Endothelial cell of umbilical vein (primary cell): ENCODE measurements around the gene ARHGAP28.

Source experiments
- CTCF ChIP-seq, 2 donors: IDR thresholded peaks; 1 replicate in 1 of 2; 2 replicates in 1 of 2; pipeline ENCODE4 v1.5.1; 2011; ENCODE audit warnings: low read length in 2 of 2, mild to moderate bottlenecking in 2 of 2, moderate library complexity in 2 of 2, control low read depth in 1 of 2, inconsistent platforms in 1 of 2, low read depth in 1 of 2; ENCODE audit not compliant: insufficient read depth in 1 of 2; ENCODE audit errors: extremely low read depth in 1 of 2
- POLR2A ChIP-seq: IDR thresholded peaks from 2 replicates; pipeline ENCODE4 v1.6.1; 2012; ENCODE audit warnings: low read depth, mild to moderate bottlenecking, control low read depth, low read length
- POLR2AphosphoS5 ChIP-seq: IDR thresholded peaks from 2 replicates; pipeline ENCODE4 v1.6.1; 2012; ENCODE audit warnings: low read depth, mild to moderate bottlenecking, control low read depth, low read length, moderate library complexity; ENCODE audit not compliant: insufficient read depth

DNA sequence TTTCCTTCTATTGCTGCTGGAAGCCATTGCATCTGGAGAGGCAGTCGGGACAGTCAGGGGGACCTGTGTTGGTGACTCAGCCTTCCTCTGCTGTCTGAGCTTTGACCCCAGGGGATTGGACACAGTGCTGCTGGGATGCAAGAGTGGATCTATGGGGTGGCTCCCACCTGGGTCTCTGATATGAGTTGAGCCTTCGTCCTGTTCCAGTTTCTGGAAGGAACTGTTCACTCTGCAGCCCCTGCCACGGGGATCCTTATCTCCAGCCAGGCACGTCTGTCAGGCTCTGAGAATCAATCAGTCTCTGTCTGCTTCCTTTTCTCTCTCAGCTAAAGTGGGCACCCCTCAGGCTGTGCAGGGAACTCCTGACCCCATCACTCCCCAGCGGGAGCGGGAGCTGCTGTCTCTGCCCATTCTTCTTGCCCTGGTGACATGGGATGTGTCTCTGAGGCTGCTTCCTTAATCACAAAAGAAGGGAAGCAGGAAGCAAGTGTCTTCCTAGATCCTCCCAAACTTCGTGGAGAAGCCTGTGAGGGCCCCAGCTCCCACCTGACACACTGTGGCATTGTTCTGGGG is 51.7 kb downstream of the ARHGAP28 start:
- TF ChIP-seq POLR2A = no peak
- no peak for TF ChIP-seq CTCF (IDR thresholded peaks at IDR 0.05; ENCODE audit: extremely low read depth in 1 of 2, insufficient read depth in 1 of 2, low read depth in 1 of 2, low read length in 2 of 2)
- TF ChIP-seq POLR2AphosphoS5 = no peak
